ENCODE data around the gene FUT8.
"Not testable (repeated sequence)": the region's sequence is repeated elsewhere in the genome, so short reads cannot be mapped to it uniquely, and the experiment has no call there.

Gene FUT8

GRCh38 chr14:65628664-65629063, 216.1 kb downstream of the FUT8 start:
- no peak for DNase-seq

- DNase-seq, result no peak
Measured at GRCh38 chr14:65631040-65631439, 218.5 kb downstream of the FUT8 start.

- DNase-seq, result no peak
Measured at GRCh38 chr14:65632487-65632886, 220.0 kb downstream of the FUT8 start.

DNA sequence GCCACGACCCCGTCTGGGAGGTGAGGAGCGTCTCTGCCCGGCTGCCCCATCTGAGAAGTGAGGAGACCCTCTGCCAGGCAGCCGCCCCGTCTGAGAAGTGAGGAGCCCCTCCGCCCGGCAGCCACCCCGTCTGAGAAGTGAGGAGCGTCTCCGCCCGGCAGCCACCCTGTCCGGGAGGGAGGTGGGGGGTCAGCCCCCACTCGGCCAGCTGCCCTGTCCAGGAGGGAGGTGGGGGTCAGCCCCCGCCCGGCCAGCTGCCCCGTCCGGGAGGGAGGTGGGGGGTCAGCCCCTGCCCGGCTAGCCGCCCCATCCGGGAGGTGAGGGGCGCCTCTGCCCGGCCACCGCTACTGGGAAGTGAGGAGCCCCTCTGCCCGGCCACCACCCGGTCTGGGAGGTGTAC, 221.1 kb downstream of the FUT8 start:
- DNase-seq, result not testable (repeated sequence)

GRCh38 chr14:65637780-65638179, 225.2 kb downstream of the FUT8 start:
- no peak for DNase-seq

- DNase-seq, result no peak
Measured at GRCh38 chr14:65639216-65639615, 226.7 kb downstream of the FUT8 start.

DNA sequence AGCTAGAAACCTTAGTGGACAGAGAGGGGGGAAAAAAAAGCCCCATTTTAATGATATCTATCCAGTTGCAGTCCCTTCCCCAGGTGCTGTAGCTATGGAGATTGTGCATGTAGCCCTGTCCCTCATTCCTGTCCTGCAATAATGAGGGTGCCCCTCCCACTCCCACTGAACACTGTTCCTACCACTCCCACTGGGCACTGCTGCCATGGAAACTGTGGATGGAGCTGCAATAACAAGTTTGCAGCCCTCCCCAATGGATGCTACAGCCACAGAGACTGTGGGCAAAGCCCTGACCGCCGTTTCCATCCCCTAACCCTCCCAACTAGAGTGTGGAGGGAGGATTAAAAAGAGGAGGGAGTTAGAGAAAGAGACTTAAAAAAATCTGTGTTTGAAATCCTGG, 238.3 kb downstream of the FUT8 start:
- no peak for DNase-seq

GRCh38 chr14:65656554-65656953, 244.0 kb downstream of the FUT8 start:
- DNase-seq, result no peak

- no peak for DNase-seq
Measured at GRCh38 chr14:65658202-65658601, 245.7 kb downstream of the FUT8 start.

DNA sequence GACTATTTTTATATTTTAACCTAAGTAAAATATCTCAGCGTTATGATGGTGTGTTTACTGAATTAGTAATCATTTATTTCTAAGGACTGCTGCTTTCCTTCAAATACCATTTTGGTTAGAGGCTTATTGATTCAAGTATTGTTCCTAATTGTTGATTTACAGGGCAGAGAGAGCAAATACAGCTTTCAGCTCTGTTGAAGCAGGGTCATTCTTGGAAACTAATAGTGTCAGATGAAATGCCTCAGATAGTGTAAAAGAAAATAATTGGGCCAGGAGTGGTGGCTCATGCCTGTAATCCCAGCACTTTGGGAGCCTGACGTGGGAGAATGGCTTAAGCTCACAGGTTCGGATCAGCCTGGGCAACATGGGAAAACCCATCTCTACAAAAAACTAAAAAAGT, 249.3 kb downstream of the FUT8 start:
- DNase-seq, result no peak

- DNase-seq, result no peak
Measured at GRCh38 chr14:65664436-65664835, 251.9 kb downstream of the FUT8 start.

DNA sequence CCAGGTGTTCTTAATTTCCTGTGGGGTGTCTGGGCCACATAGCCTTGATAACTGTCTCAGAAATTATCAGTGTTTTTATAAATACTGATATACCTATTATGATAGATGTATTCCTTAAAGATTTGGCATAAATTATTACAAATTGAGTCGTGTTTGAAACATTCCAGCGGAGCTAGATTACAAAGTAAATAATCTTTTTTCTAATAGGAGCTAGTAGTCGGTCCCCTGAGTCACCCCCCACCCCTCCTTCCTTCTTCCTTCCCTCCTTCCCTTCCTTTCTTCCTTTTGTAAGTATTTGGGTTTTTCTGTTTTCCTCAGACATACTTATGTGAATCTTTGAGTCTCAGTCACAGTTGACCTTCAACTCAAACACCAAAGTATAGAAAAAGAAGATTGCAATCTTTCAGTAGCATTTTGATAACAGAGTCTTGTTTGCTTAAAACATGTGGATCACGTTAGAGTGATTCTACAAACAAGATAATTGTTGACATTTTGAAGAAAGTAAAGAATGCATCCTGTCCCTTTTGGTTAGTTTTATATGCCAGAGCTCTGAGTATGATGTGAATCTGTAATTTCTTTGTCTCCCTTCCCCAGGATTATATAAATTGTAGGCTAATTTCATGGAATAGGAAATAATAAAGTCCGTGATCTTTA, 264.0 kb downstream of the FUT8 start:
- DNase-seq, result no peak

DNA sequence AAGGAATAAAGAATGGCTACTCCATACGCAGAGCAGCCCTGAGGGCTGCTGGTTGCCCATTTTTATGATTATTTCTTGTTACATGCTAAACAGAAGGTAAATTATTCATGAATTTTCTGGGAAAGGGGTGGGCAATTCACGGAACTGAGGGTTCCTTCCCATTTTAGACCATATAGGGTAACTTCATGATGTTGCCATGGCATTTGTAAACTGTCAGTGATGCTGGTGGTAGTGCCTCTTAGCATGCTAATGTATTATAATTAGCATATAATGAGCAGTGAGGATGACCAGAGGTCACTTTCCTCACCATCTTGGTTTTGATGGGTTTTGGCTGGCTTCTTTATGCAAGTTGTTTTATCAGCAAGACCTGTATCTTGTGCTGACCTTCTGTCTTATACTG, 273.0 kb downstream of the FUT8 start:
- no peak for DNase-seq

DNA sequence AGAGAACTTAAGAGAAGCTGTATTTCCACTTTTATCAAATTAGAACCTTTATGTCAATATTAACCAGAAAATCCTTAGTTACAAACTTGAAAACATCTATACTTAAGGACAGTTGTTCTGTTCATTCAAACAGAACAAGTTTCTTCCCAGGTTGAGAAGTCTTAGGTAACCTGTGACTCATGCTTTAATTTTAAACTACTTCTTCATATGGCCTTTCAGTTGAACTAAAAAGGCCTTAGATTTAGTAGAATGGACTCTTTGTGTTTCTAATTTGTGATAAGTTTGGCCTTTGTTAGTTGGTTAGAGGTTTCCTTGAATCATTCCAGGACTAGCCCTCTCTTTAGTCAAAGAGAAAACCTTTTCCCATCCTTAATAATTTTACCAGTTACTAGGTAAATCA, 274.2 kb downstream of the FUT8 start:
- DNase-seq, result no peak

GRCh38 chr14:65689070-65689469, 276.5 kb downstream of the FUT8 start:
- no peak for DNase-seq

GRCh38 chr14:65692566-65692965, 280.0 kb downstream of the FUT8 start:
- not testable (repeated sequence) for DNase-seq

DNA sequence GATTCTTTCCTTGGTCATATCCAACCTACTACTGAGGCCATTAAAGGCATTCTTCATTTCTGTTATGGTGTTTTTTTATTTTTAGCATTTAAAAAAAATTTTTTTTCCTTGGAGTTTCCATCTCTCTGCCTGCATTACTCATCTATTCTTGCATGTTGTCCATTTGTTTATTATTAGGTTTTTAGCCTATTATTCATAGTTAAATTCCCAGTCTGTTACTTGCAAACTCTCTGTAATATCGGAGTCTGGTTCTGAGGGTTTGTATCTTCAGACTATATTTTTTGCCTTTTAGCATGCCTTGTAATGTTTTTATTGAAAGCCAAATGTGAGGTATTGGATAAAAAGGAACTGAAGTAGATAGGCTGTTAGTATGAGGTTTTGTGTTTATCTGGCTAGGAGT, 284.3 kb downstream of the FUT8 start:
- DNase-seq, result no peak

GRCh38 chr14:65703521-65703920, 291.0 kb downstream of the FUT8 start:
- no peak for DNase-seq

- no peak for DNase-seq
Measured at GRCh38 chr14:65703996-65704395, 291.5 kb downstream of the FUT8 start.

GRCh38 chr14:65704437-65704836, 291.9 kb downstream of the FUT8 start:
- no peak for DNase-seq

GRCh38 chr14:65704850-65705249, 292.3 kb downstream of the FUT8 start:
- no peak for DNase-seq

GRCh38 chr14:65709576-65709975, 297.0 kb downstream of the FUT8 start:
- no peak for DNase-seq

GRCh38 chr14:65716813-65717212, 304.3 kb downstream of the FUT8 start:
- DNase-seq, result not testable (repeated sequence)

DNA sequence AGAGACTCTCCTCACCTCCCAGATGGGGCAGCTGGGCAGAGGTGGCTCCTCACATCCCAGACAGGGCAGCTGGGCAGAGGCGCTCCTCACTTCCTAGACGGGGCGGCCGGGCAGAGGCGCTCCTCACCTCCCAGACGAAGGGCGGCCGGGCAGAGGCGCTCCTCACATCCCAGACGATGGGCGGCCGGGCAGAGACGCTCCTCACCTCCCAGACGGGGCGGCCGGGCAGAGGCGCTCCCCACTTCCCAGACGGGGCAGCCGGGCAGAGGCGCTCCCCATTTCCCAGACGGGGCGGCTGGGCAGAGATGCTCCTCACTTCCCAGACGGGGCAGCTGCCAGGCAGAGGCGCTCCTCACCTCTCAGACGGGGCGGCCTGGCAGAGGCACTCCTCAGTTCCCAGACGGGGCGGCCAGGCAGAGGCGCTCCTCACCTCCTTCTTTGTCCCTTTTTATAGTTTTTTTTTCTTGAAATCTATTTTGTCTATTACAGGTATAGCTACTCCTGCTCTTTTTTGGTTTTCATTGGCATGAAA, 304.9 kb downstream of the FUT8 start:
- DNase-seq, result not testable (repeated sequence)

GRCh38 chr14:65718629-65719028, 306.1 kb downstream of the FUT8 start:
- DNase-seq, result no peak
